CD4-positive, alpha-beta T cell treated with Interleukin-4 for 4 hours (primary cell): ENCODE measurements around the gene HS6ST1.
"Not testable (repeated sequence)": the region's sequence is repeated elsewhere in the genome, so short reads cannot be mapped to it uniquely, and the experiment has no call there.

Source experiments
- DNase-seq: peaks from one replicate; pipeline ENCODE4 v3.0.0-alpha.2; 2020

The HS6ST1 gene

GRCh38 chr2:128266463-128266862 is 52.2 kb downstream of the HS6ST1 start:
- DNase-seq: not testable (repeated sequence)

GRCh38 chr2:128265608-128265993 is 53.1 kb downstream of the HS6ST1 start:
- DNase-seq: not testable (repeated sequence)

GRCh38 chr2:128264881-128265607 is 53.6 kb downstream of the HS6ST1 start:
- no peak for DNase-seq

GRCh38 chr2:128263902-128264331 is 54.8 kb downstream of the HS6ST1 start:
- DNase-seq: no peak

- DNase-seq: no peak
Measured at GRCh38 chr2:128262315-128263253, 56.1 kb downstream of the HS6ST1 start.

- no peak for DNase-seq
Measured at GRCh38 chr2:128261245-128262128, 57.2 kb downstream of the HS6ST1 start.

GRCh38 chr2:128260239-128261138 is 58.2 kb downstream of the HS6ST1 start:
- DNase-seq: no peak

GRCh38 chr2:128259585-128259984 is 59.1 kb downstream of the HS6ST1 start:
- no peak for DNase-seq

GRCh38 chr2:128258218-128258617 is 60.5 kb downstream of the HS6ST1 start:
- DNase-seq: no peak

- no peak for DNase-seq
Measured at GRCh38 chr2:128252501-128252900, 66.2 kb downstream of the HS6ST1 start.

- not testable (repeated sequence) for DNase-seq
Measured at GRCh38 chr2:128252086-128252485, 66.6 kb downstream of the HS6ST1 start.

- no peak for DNase-seq
Measured at GRCh38 chr2:128250229-128251025, 68.2 kb downstream of the HS6ST1 start.

GRCh38 chr2:128249555-128249954 is 69.1 kb downstream of the HS6ST1 start:
- DNase-seq: no peak

GRCh38 chr2:128245813-128246212 is 72.9 kb downstream of the HS6ST1 start:
- no peak for DNase-seq

GRCh38 chr2:128241896-128242295 is 76.8 kb downstream of the HS6ST1 start:
- DNase-seq: no peak

- no peak for DNase-seq
Measured at GRCh38 chr2:128237911-128238697, 80.6 kb downstream of the HS6ST1 start.

GRCh38 chr2:128237081-128237534 is 81.6 kb downstream of the HS6ST1 start:
- no peak for DNase-seq

GRCh38 chr2:128236491-128237035 is 82.1 kb downstream of the HS6ST1 start:
- no peak for DNase-seq

- no peak for DNase-seq
Measured at GRCh38 chr2:128235581-128235980, 83.1 kb downstream of the HS6ST1 start.

GRCh38 chr2:128234613-128235012 is 84.1 kb downstream of the HS6ST1 start:
- DNase-seq: no peak
